HepG2 (cell line): ENCODE data around the gene TMEM253. TPM values are rescaled to one million over a fixed set of nuclear protein-coding genes. Genes with fewer than 3 reads are reported as not detected.

Experiments used
- E2F5 ChIP-seq: sonication (generic); formaldehyde crosslinking; conservative IDR thresholded peaks from 2 replicates; pipeline ENCODE4 v1.4.0; 2020; ENCODE audit warnings: missing genetic modification reagents
- ESRRA ChIP-seq: sonication (generic); formaldehyde crosslinking; IDR thresholded peaks from 2 replicates; pipeline ENCODE4 v1.5.1; 2020; ENCODE audit warnings: mild to moderate bottlenecking, low read depth, missing genetic modification reagents
- PBX3 ChIP-seq: sonication (generic); formaldehyde crosslinking; IDR thresholded peaks from 2 replicates; pipeline ENCODE4 v1.8.1; 2023; ENCODE audit warnings: missing genetic modification reagents, inconsistent platforms, borderline replicate concordance
- SMC3 ChIP-seq: IDR thresholded peaks from 2 replicates; pipeline ENCODE4 v1.6.1; 2011; ENCODE audit warnings: low read length, improper control_type of control experiment
- YY1 ChIP-seq: IDR thresholded peaks from 2 replicates; pipeline ENCODE4 v1.6.1; 2011; ENCODE audit warnings: low read length, low read depth, moderate library complexity, mild to moderate bottlenecking; ENCODE audit not compliant: insufficient read depth, insufficient replicate concordance
- ZNF224 ChIP-seq: sonication (generic); formaldehyde crosslinking; IDR thresholded peaks from 2 replicates; pipeline ENCODE4 v1.5.0; 2020; ENCODE audit warnings: mild to moderate bottlenecking, missing genetic modification reagents
- ZNF234 ChIP-seq: sonication (generic); formaldehyde crosslinking; conservative IDR thresholded peaks from 2 replicates; pipeline ENCODE4 v1.5.1; 2020; ENCODE audit warnings: mild to moderate bottlenecking, missing genetic modification reagents
- ZNF260 ChIP-seq: sonication (generic); formaldehyde crosslinking; IDR thresholded peaks from 2 replicates; pipeline ENCODE4 v1.4.0; 2020; ENCODE audit warnings: missing genetic modification reagents, low read depth, mild to moderate bottlenecking, borderline replicate concordance
- ZNF367 ChIP-seq: sonication (generic); formaldehyde crosslinking; IDR thresholded peaks from 2 replicates; pipeline ENCODE4 v1.4.0; 2020; ENCODE audit warnings: missing genetic modification reagents, borderline replicate concordance
- ZNF512B ChIP-seq: sonication (generic); formaldehyde crosslinking; IDR thresholded peaks from 2 replicates; pipeline ENCODE4 v1.5.1; 2020; ENCODE audit warnings: missing genetic modification reagents, mild to moderate bottlenecking, borderline replicate concordance
- ZNF672 ChIP-seq: sonication (generic); formaldehyde crosslinking; IDR thresholded peaks from 2 replicates; pipeline ENCODE4 v1.8.1; 2022; ENCODE audit warnings: missing genetic modification reagents
- ZNF704 ChIP-seq: sonication (generic); formaldehyde crosslinking; IDR thresholded peaks from 2 replicates; pipeline ENCODE4 v1.8.1; 2023; ENCODE audit warnings: mild to moderate bottlenecking, inconsistent platforms, moderate library complexity, missing genetic modification reagents, borderline replicate concordance
- polyA plus RNA-seq, 8 experiments: library from polyadenylated mRNA; depleted of rRNA in 3 of 8; stranded (reverse) in 7 of 8; unstranded in 1 of 8; fragments of >200 nt; fragmentation: Illumina TruSeq in 4 of 8; extraction: Trizol in 4 of 8; gene quantifications; 2 replicates each; pipeline versions ENCODE4 v1.2.1 to v1.2.3, GENCODE V29; 2011 to 2016; ENCODE audit warnings: low read depth in 4 of 8, missing spikeins in 1 of 8, mixed read lengths in 1 of 8; ENCODE audit not compliant: insufficient read depth in 1 of 8
- total RNA-seq, 5 experiments: library from RNA; depleted of rRNA; stranded (reverse); fragments of >200 nt; fragmentation: Illumina TruSeq; extraction: Trizol; gene quantifications; 2 replicates each; pipeline ENCODE4 v1.2.3, GENCODE V29; 2016; ENCODE audit warnings: low read depth in 1 of 5
- TF ChIP-seq, protein P1 (sequence below): sonication (generic); formaldehyde crosslinking; conservative IDR thresholded peaks from 2 replicates; pipeline ENCODE4 v1.8.0; 2022; ENCODE audit warnings: mild to moderate bottlenecking, moderate library complexity, missing genetic modification reagents
- TF ChIP-seq, protein P2 (sequence below): sonication (generic); formaldehyde crosslinking; IDR thresholded peaks from 2 replicates; pipeline ENCODE4 v1.5.1; 2020; ENCODE audit warnings: missing genetic modification reagents, mild to moderate bottlenecking, borderline replicate concordance
- TF ChIP-seq, protein P3 (sequence below): sonication (generic); formaldehyde crosslinking; IDR thresholded peaks from 2 replicates; pipeline ENCODE4 v1.4.0; 2020; ENCODE audit warnings: missing genetic modification reagents, borderline replicate concordance

The TMEM253 gene
- total and polyA plus RNA-seq, 2 of the 13 experiments (the other 11 are each of a cell fraction or from before 2014, with no cell fraction given), result 0.29 to 0.45 TPM

DNA sequence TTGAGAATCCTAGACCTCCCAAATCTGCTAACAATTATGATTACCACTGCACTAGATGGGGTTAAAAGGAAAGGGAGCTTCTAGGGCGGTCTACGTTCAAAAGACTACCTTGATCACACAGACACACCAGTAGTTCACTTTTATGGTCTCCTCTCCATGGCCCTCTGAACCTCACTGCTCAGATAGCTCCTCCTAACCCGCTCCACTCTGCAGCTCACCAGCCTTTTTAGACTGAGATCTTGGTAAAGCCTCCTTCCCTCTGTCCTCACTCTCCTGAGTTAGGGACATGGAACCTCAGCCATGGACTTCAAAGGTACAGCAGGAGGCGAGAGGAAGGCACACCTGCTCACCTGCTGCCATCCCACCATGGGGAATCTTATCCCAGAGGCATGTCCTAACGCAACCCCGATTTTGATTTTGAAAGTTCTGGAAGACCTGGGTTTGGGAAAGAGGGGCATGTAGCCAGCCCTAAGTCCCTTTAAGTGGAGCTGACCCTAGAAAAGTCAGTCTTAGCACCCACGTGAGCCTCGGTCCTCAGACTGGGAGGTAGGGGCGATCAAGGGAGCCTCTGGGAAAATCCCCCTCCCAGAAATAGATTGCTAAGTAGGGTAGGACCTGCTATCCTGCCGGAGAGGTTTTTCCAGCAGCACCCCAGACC, 3.8 kb upstream of the TMEM253 start (continued):
- TF ChIP-seq ZNF512B (CRISPR knock-in tag), result no peak
- TF ChIP-seq ZNF672 (CRISPR knock-in tag), result no peak
- TF ChIP-seq, protein P1, sequence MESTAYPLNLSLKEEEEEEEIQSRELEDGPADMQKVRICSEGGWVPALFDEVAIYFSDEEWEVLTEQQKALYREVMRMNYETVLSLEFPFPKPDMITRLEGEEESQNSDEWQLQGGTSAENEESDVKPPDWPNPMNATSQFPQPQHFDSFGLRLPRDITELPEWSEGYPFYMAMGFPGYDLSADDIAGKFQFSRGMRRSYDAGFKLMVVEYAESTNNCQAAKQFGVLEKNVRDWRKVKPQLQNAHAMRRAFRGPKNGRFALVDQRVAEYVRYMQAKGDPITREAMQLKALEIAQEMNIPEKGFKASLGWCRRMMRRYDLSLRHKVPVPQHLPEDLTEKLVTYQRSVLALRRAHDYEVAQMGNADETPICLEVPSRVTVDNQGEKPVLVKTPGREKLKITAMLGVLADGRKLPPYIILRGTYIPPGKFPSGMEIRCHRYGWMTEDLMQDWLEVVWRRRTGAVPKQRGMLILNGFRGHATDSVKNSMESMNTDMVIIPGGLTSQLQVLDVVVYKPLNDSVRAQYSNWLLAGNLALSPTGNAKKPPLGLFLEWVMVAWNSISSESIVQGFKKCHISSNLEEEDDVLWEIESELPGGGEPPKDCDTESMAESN (CRISPR knock-in tag), result no peak
- TF ChIP-seq YY1, result no peak
- TF ChIP-seq, protein P2, sequence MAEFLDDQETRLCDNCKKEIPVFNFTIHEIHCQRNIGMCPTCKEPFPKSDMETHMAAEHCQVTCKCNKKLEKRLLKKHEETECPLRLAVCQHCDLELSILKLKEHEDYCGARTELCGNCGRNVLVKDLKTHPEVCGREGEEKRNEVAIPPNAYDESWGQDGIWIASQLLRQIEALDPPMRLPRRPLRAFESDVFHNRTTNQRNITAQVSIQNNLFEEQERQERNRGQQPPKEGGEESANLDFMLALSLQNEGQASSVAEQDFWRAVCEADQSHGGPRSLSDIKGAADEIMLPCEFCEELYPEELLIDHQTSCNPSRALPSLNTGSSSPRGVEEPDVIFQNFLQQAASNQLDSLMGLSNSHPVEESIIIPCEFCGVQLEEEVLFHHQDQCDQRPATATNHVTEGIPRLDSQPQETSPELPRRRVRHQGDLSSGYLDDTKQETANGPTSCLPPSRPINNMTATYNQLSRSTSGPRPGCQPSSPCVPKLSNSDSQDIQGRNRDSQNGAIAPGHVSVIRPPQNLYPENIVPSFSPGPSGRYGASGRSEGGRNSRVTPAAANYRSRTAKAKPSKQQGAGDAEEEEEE (CRISPR knock-in tag), result no peak
- no peak for TF ChIP-seq ZNF367 (CRISPR knock-in tag)
- no peak for TF ChIP-seq ZNF260 (CRISPR knock-in tag)
- TF ChIP-seq ZNF704 (CRISPR knock-in tag), result no peak
- TF ChIP-seq, protein P3, sequence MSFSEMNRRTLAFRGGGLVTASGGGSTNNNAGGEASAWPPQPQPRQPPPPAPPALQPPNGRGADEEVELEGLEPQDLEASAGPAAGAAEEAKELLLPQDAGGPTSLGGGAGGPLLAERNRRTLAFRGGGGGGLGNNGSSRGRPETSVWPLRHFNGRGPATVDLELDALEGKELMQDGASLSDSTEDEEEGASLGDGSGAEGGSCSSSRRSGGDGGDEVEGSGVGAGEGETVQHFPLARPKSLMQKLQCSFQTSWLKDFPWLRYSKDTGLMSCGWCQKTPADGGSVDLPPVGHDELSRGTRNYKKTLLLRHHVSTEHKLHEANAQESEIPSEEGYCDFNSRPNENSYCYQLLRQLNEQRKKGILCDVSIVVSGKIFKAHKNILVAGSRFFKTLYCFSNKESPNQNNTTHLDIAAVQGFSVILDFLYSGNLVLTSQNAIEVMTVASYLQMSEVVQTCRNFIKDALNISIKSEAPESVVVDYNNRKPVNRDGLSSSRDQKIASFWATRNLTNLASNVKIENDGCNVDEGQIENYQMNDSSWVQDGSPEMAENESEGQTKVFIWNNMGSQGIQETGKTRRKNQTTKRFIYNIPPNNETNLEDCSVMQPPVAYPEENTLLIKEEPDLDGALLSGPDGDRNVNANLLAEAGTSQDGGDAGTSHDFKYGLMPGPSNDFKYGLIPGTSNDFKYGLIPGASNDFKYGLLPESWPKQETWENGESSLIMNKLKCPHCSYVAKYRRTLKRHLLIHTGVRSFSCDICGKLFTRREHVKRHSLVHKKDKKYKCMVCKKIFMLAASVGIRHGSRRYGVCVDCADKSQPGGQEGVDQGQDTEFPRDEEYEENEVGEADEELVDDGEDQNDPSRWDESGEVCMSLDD (CRISPR knock-in tag), result no peak
- no peak for TF ChIP-seq ZNF224 (CRISPR knock-in tag)
- TF ChIP-seq SMC3, result no peak
- no peak for TF ChIP-seq ESRRA (CRISPR knock-in tag)
- TF ChIP-seq PBX3, result no peak
- no peak for TF ChIP-seq ZNF234 (CRISPR knock-in tag)
- TF ChIP-seq E2F5 (CRISPR knock-in tag), result no peak
